ENCODE measurements around the gene ZDHHC1.

- TF ChIP-seq ZFP30 (CRISPR knock-in tag; IDR thresholded peaks at IDR 0.05): no peak
- TF ChIP-seq TCF4 (CRISPR knock-in tag; IDR thresholded peaks at IDR 0.05; ENCODE audit: borderline replicate concordance): no peak
- TF ChIP-seq ZFP3 (CRISPR knock-in tag; IDR thresholded peaks at IDR 0.05): no peak
- TF ChIP-seq, protein P1, sequence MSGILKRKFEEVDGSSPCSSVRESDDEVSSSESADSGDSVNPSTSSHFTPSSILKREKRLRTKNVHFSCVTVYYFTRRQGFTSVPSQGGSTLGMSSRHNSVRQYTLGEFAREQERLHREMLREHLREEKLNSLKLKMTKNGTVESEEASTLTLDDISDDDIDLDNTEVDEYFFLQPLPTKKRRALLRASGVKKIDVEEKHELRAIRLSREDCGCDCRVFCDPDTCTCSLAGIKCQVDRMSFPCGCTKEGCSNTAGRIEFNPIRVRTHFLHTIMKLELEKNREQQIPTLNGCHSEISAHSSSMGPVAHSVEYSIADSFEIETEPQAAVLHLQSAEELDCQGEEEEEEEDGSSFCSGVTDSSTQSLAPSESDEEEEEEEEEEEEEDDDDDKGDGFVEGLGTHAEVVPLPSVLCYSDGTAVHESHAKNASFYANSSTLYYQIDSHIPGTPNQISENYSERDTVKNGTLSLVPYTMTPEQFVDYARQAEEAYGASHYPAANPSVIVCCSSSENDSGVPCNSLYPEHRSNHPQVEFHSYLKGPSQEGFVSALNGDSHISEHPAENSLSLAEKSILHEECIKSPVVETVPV (CRISPR knock-in tag; IDR thresholded peaks at IDR 0.05): no peak
- TF ChIP-seq GLIS3 (CRISPR knock-in tag; IDR thresholded peaks at IDR 0.05): no peak
- no peak for TF ChIP-seq RARB (CRISPR knock-in tag; IDR thresholded peaks at IDR 0.05)
- TF ChIP-seq, protein P2, sequence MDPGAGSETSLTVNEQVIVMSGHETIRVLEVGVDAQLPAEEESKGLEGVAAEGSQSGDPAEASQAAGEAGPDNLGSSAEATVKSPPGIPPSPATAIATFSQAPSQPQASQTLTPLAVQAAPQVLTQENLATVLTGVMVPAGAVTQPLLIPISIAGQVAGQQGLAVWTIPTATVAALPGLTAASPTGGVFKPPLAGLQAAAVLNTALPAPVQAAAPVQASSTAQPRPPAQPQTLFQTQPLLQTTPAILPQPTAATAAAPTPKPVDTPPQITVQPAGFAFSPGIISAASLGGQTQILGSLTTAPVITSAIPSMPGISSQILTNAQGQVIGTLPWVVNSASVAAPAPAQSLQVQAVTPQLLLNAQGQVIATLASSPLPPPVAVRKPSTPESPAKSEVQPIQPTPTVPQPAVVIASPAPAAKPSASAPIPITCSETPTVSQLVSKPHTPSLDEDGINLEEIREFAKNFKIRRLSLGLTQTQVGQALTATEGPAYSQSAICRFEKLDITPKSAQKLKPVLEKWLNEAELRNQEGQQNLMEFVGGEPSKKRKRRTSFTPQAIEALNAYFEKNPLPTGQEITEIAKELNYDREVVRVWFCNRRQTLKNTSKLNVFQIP (CRISPR knock-in tag; IDR thresholded peaks at IDR 0.05; ENCODE audit: borderline replicate concordance, low read depth): no peak
- no peak for TF ChIP-seq ZC3H10 (CRISPR knock-in tag; IDR thresholded peaks at IDR 0.05)
- TF ChIP-seq CSDC2 (CRISPR knock-in tag; IDR thresholded peaks at IDR 0.05): no peak
- TF ChIP-seq, protein P3, sequence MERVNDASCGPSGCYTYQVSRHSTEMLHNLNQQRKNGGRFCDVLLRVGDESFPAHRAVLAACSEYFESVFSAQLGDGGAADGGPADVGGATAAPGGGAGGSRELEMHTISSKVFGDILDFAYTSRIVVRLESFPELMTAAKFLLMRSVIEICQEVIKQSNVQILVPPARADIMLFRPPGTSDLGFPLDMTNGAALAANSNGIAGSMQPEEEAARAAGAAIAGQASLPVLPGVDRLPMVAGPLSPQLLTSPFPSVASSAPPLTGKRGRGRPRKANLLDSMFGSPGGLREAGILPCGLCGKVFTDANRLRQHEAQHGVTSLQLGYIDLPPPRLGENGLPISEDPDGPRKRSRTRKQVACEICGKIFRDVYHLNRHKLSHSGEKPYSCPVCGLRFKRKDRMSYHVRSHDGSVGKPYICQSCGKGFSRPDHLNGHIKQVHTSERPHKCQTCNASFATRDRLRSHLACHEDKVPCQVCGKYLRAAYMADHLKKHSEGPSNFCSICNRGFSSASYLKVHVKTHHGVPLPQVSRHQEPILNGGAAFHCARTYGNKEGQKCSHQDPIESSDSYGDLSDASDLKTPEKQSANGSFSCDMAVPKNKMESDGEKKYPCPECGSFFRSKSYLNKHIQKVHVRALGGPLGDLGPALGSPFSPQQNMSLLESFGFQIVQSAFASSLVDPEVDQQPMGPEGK (CRISPR knock-in tag; IDR thresholded peaks at IDR 0.05; ENCODE audit: borderline replicate concordance): no peak
- no peak for TF ChIP-seq ARNTL (CRISPR knock-in tag; IDR thresholded peaks at IDR 0.05; ENCODE audit: borderline replicate concordance, low read depth)
- no peak for TF ChIP-seq ZNF8 (CRISPR knock-in tag; IDR thresholded peaks at IDR 0.05)
These were observed 4.0 kb downstream of the ZDHHC1 start for GRCh38 chr16:67412294-67412693.

Data from SK-N-SH treated with all-trans-retinoic acid at 6 μM for 48 hours (cell line).